Effector memory CD8-positive, alpha-beta T cell (primary cell): ENCODE results near the gene BEX4.
"Not testable (repeated sequence)": the region's sequence is repeated elsewhere in the genome, so short reads cannot be mapped to it uniquely, and the experiment has no call there.

Experiments used
- ATAC-seq: fragments of 150-1000 bp; cut with Tn5 transposase; replicated peaks from 2 replicates; pipeline ENCODE4 v1.10.0; 2021; ENCODE audit warnings: mild to moderate bottlenecking, moderate library complexity
- DNase-seq, 3 experiments: peaks; one replicate each; pipeline ENCODE4 v3.0.0; 2021
- H3K27ac Mint-ChIP-seq, 2 donors: one replicate each; pipeline ENCODE4 v1.8.0; 2022; ENCODE audit warnings: mild to moderate bottlenecking in 2 of 2, mixed read lengths in 2 of 2, moderate library complexity in 2 of 2
- H3K27me3 Mint-ChIP-seq, 2 donors: one replicate each; pipeline ENCODE4 v1.8.0; 2022; ENCODE audit warnings: mixed read lengths in 2 of 2
- H3K36me3 Mint-ChIP-seq: one replicate; pipeline ENCODE4 v1.8.0; 2022; ENCODE audit warnings: mild to moderate bottlenecking, moderate library complexity, mixed read lengths; ENCODE audit not compliant: insufficient read depth
- H3K4me1 Mint-ChIP-seq, 2 donors: one replicate each; pipeline ENCODE4 v1.8.0; 2022; ENCODE audit warnings: low read depth in 2 of 2, mixed read lengths in 2 of 2
- H3K4me3 Mint-ChIP-seq, 2 donors: one replicate each; pipeline ENCODE4 v1.8.0; 2022; ENCODE audit warnings: mild to moderate bottlenecking in 2 of 2, mixed read lengths in 2 of 2, moderate library complexity in 2 of 2
- H3K9me3 Mint-ChIP-seq, 2 donors: one replicate each; pipeline ENCODE4 v1.8.0; 2022; ENCODE audit warnings: mixed read lengths in 2 of 2
- total RNA-seq, 9 experiments: gene quantifications; one replicate each; lab custom pipeline; 2026; lab: John Stamatoyannopoulos, UW

The BEX4 gene
- 13.4 to 30.2 (median 15.6) reads per million in 9 experiments for total RNA-seq

DNA sequence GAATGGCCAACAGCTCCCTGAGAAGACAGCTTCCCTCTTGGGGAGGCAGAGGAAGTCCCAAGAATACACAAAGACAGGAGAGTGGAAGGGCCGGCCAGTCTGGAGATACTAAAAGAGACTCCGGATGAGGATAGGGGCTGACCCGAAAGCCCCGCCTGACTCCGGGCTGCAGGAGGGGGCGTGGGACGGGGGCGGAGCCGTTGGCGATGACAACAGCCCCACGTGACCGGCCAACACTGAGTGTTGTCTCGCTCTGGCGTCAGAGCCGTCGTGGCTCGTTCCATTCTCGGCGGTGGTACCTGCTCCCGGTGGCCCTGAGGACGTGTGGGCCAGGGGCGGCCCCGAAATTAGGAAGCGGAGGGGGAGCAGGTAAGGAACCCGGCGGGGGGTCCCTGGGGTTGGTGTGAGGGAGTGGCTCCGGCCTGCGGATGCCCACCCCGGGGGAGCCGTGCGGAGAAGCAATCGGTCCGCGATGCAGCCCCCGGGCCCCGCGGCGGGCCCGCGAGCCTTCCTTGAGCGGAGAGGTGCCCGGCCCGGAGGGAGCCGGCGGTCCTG is at the start of gene BEX4:
Gene BEX4 (plus strand): TSS at position 239 of the 555 bp plus-strand sequence. CDS start 1,046 bp downstream, outside the sequence.
- H3K27me3 Mint-ChIP-seq: peaks cover 1 to 15% of the 10 kb centered on the region in 2 donors
- H3K4me1 Mint-ChIP-seq: peaks cover 0 to 4% of the 10 kb centered on the region in 2 donors
- peak within 1 kb of the TSS; percentile 92 to 95 for H3K27ac Mint-ChIP-seq

DNA sequence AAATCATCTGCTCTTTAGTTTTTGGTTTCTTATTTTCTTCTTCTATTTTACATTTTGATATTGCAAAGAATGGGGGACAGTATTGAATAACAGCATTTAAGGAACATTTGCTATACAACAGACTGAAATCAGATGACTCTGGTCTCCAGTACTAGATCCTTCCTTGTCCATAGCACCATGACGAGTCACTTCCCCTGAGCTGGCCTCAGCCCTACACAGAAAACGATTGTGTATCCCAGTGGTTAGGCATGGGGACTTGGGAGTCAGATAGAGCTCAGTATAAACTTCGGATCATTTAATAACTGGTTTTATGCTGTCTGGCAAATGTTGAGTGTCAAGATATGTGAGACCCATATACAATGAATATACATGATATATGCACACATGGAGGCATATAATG is 44.7 kb upstream of the BEX4 start:
- H3K4me1 Mint-ChIP-seq: no peaks in the 10 kb centered on the region
- H3K36me3 Mint-ChIP-seq: no peaks in the 10 kb centered on the region
- H3K27me3 Mint-ChIP-seq: peaks cover 0 to 5% of the 10 kb centered on the region in 2 donors
- no peak overlapping the region for H3K4me3 Mint-ChIP-seq
- DNase-seq (no peak), ATAC-seq (no peak)
- no peak overlapping the region for H3K27ac Mint-ChIP-seq
- no peaks in the 10 kb centered on the region for H3K9me3 Mint-ChIP-seq

More for the DNA sequence above, at the start of gene BEX4:
- Mint-ChIP-seq H3K4me3 (peak within 1 kb of the TSS; percentile 83 to 89), H3K36me3 (peaks cover 15% of the 10 kb centered on the region), H3K9me3 (no peaks in the 10 kb centered on the region)
- peak; percentile 73 to 78 (median 77) for DNase-seq
- ATAC-seq: peak; percentile 94

- H3K9me3 Mint-ChIP-seq: no peaks in the 10 kb centered on the region
- H3K36me3 Mint-ChIP-seq: no peaks in the 10 kb centered on the region
- H3K4me1 Mint-ChIP-seq: peaks cover 3% of the 10 kb centered on the region in 2 donors
- H3K27me3 Mint-ChIP-seq: peaks cover 6 to 10% of the 10 kb centered on the region in 2 donors
- ATAC-seq (no peak), DNase-seq (no peak)
- H3K27ac Mint-ChIP-seq: no peak overlapping the region
- no peak overlapping the region for H3K4me3 Mint-ChIP-seq
These were observed 43.6 kb upstream of the BEX4 start for GRCh38 chrX:103171353-103171752.

- H3K27ac Mint-ChIP-seq, DNase-seq, H3K4me3 Mint-ChIP-seq, H3K36me3 Mint-ChIP-seq, H3K4me1 Mint-ChIP-seq, ATAC-seq, H3K9me3 Mint-ChIP-seq: not testable (repeated sequence)
- H3K27me3 Mint-ChIP-seq: peaks cover 14 to 18% of the 10 kb centered on the region in 2 donors
These were observed 39.7 kb upstream of the BEX4 start for GRCh38 chrX:103175256-103175655.

DNA sequence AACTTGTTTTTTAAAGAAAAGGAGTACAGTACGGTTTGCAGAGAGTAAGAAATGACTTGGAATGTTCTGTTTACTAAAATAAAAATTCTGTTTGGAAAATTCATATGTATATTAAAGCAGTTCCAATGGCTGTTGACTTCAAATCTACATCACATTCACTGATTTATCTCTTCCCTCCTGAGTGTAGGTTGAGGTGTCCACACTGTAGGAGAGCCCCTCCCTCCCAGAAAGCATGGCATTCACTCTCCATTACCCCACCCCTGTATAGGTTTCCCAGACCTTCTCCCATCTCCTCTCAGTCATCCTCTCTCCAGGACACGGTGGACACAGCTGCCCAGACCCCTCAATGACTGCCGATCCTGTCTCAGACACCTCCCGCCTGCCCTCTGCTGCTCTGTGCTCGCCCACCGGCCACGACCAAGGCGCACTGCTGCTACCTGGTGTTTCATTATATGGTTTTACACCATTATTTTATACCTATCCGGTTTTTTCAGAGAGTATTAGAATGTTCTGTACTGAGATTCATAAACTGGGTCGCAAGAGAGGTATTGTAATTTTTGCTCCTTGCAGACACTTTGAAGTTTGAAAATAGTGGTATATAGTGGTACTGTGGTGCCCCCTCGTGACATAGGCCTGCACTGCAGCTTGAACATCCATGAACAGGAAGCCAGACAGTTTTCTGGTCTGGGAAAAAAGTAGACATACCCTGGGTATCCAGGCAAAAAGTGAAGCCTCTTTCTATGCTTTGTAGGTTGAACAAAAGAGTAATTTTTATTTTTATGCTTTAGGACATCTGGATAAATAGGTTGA is 38.8 kb upstream of the BEX4 start:
- DNase-seq: peak; percentile 23 to 40 (median 31)

GRCh38 chrX:103177556-103177955 is 37.4 kb upstream of the BEX4 start:
- Mint-ChIP-seq H3K27me3 (peaks cover 14 to 20% of the 10 kb centered on the region in 2 donors), H3K36me3 (no peaks in the 10 kb centered on the region), H3K4me1 (peaks cover 3% of the 10 kb centered on the region in 2 donors), H3K4me3 (no peak overlapping the region), H3K27ac (no peak overlapping the region), H3K9me3 (no peaks in the 10 kb centered on the region)
- DNase-seq (no peak), ATAC-seq (no peak)

More for the DNA sequence above, 38.8 kb upstream of the BEX4 start:
- no peaks in the 10 kb centered on the region for H3K36me3 Mint-ChIP-seq
- ATAC-seq: peak; percentile 66
- peak overlapping the region; percentile 21 to 37 for H3K4me3 Mint-ChIP-seq
- peaks cover 3% of the 10 kb centered on the region in 2 donors for H3K4me1 Mint-ChIP-seq
- no peak overlapping the region for H3K27ac Mint-ChIP-seq
- H3K9me3 Mint-ChIP-seq: no peaks in the 10 kb centered on the region
- H3K27me3 Mint-ChIP-seq: peaks cover 14 to 20% of the 10 kb centered on the region in 2 donors

- Mint-ChIP-seq H3K36me3 (no peaks in the 10 kb centered on the region), H3K4me1 (no peaks in the 10 kb centered on the region), H3K9me3 (no peaks in the 10 kb centered on the region), H3K27me3 (peaks cover 0 to 10% of the 10 kb centered on the region in 2 donors), H3K27ac (no peak overlapping the region), H3K4me3 (no peak overlapping the region)
- DNase-seq: no peak
- ATAC-seq: no peak
These were observed 31.0 kb upstream of the BEX4 start for GRCh38 chrX:103183912-103184311.

DNA sequence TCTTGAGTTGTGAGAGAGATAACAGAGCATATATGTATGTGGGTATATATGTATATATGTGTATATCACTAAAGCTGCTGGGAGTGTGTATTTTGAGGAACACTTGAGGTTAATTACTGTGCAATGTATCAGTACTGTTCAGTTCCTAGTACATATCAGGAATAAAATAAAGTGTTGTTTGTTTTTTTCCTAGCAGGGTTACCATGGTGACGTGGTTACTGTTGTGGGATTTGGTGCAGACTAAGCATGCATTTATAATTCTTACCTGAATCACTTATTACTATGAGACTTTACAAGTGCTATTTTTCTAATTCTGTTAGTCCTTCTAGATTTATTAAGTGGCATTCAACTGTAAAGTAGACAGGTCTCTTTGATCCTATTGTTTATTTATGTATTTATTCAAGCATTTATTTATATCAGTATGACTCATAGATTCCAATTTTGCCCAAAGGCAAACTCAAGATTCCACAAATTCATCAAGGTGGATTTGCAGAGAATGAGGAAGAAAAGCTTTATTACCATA is 26.9 kb upstream of the BEX4 start:
- Mint-ChIP-seq H3K27me3 (peaks cover 0 to 6% of the 10 kb centered on the region in 2 donors), H3K4me3 (no peak overlapping the region)
- no peak for DNase-seq

DNA sequence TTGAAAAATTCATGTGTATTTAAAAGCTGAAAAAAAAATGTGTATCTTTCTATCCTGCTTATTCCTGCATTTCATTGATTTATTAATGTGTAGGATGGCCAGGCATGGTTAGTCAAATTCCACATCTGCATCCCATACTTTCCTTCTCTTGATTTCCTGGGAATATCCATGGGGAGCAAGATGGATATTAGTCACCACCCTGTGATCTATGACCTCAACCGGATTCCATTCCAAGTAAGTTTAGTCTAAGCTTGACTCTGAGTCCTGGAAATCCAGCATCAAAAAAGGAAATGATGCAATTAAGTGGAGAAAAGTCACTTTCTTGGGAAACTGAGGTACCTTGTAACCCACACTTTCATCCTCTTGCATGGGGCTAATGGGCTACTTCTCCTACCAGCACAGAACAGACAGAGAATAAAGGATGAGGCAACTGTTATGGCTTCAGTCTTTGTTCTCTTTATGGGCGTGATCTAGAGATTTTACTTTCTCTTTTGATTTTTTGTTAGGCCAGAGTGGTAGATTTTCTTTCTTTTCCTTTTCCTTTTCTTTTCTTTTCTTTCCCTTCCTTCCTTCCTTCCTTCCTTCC is 17.1 kb upstream of the BEX4 start:
- Mint-ChIP-seq H3K36me3 (no peaks in the 10 kb centered on the region), H3K27ac (no peak overlapping the region), H3K4me1 (no peaks in the 10 kb centered on the region), H3K27me3 (peaks cover 0 to 5% of the 10 kb centered on the region in 2 donors), H3K9me3 (no peaks in the 10 kb centered on the region), H3K4me3 (no peak overlapping the region)
- DNase-seq (no peak), ATAC-seq (no peak)

More for the DNA sequence above, 26.9 kb upstream of the BEX4 start:
- H3K4me1 Mint-ChIP-seq: no peaks in the 10 kb centered on the region
- H3K36me3 Mint-ChIP-seq: no peaks in the 10 kb centered on the region
- no peak overlapping the region for H3K27ac Mint-ChIP-seq
- no peaks in the 10 kb centered on the region for H3K9me3 Mint-ChIP-seq
- ATAC-seq: no peak

DNA sequence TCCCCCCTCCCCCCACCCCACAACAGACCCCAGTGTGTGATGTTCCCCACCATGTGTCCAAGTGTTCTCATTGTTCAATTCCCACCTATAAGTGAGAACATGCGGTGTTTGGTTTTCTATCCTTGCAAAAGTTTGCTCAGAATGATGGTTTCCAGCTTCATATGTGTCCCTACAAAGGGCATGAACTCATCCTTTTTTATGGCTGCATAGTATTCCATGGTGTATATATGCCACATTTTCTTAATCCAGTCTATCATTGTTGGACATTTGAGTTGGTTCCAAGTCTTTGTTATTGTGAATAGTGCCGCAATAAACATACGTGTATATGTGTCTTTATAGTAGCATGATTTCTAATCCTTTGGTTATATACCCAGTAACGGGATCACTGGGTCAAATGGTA is 16.2 kb upstream of the BEX4 start:
- ATAC-seq, H3K27ac Mint-ChIP-seq, H3K9me3 Mint-ChIP-seq, DNase-seq, H3K4me3 Mint-ChIP-seq, H3K4me1 Mint-ChIP-seq, H3K36me3 Mint-ChIP-seq, H3K27me3 Mint-ChIP-seq: not testable (repeated sequence)

GRCh38 chrX:103201041-103201440 is 13.9 kb upstream of the BEX4 start:
- Mint-ChIP-seq H3K27ac (no peak overlapping the region), H3K4me3 (no peak overlapping the region), H3K27me3 (no peaks in the 10 kb centered on the region), H3K4me1 (no peaks in the 10 kb centered on the region), H3K36me3 (no peaks in the 10 kb centered on the region), H3K9me3 (no peaks in the 10 kb centered on the region)
- DNase-seq: no peak
- no peak for ATAC-seq

DNA sequence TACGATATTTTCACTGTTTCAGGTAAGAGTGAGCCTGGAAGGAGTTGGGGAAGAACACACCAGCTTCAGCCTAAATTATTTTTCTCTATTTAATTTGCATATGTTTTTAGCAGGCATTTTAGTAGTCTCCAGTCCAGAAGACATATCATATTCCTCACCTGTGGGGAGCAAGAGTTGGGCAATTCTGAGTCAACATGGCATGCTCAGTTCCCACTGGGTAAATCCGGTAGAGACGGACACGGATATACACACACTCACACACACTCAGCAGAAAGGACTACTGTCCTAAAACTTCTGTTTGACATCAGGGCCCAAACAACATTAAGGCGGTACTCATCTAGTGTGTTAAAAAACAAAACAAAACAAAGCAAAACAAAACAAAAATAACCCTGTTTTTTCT is 4.9 kb upstream of the BEX4 start:
- H3K27ac Mint-ChIP-seq: no peak overlapping the region
- ATAC-seq (no peak), DNase-seq (no peak)
- no peaks in the 10 kb centered on the region for H3K27me3 Mint-ChIP-seq
- H3K9me3 Mint-ChIP-seq: no peaks in the 10 kb centered on the region
- peaks cover 0 to 4% of the 10 kb centered on the region in 2 donors for H3K4me1 Mint-ChIP-seq
- H3K36me3 Mint-ChIP-seq: peaks cover 7% of the 10 kb centered on the region
- no peak overlapping the region for H3K4me3 Mint-ChIP-seq

GRCh38 chrX:103211012-103211715 is 3.7 kb upstream of the BEX4 start:
- ATAC-seq (no peak), DNase-seq (peak; percentile 28 to 34 (median 31))
- Mint-ChIP-seq H3K27ac (no peak overlapping the region), H3K4me1 (peaks cover 0 to 4% of the 10 kb centered on the region in 2 donors), H3K9me3 (no peaks in the 10 kb centered on the region), H3K36me3 (peaks cover 14% of the 10 kb centered on the region), H3K27me3 (no peaks in the 10 kb centered on the region), H3K4me3 (no peak overlapping the region)
